Stimulated activated CD4-positive, alpha-beta T cell treated with anti-CD3 and anti-CD28 coated beads, Interleukin-2, amount 100 ng/mL, for 4 hours (primary cell): ENCODE data around the gene NOTCH1.
"Not testable (repeated sequence)": the region's sequence is repeated elsewhere in the genome, so short reads cannot be mapped to it uniquely, and the experiment has no call there.

Source experiments
- DNase-seq: peaks from one replicate; pipeline ENCODE4 v3.0.0-alpha.2; 2020; ENCODE audit warnings: low read depth

The NOTCH1 gene

GRCh38 chr9:136545965-136546696 is at the start of gene NOTCH1:
Gene NOTCH1, minus strand, starts transcription at chr9:136546048. Its CDS starts 262 bp downstream, at chr9:136545786.
- DNase-seq, result peak; percentile 85

DNA sequence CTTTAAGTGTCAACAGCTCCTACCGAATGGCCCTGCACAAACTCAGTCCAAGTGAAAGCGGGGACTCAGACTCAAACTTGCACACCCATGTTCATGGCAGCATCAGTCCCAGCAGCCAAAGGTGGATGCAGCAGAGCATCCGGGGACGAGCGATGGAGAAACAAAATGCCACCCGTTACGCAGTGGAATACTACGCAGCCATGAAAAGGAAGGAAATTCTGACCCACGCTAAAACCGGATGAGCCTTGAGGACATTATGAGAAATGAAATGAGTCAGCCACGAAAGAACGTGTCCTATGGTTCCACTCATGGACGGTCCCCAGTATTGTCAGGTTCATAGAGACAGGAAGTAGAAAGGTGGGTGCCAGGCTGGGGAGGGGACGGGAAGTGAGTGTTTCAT is 48.6 kb upstream of the NOTCH1 start:
- DNase-seq, result no peak

- no peak for DNase-seq
Measured at GRCh38 chr9:136593581-136593980, 47.7 kb upstream of the NOTCH1 start.

DNA sequence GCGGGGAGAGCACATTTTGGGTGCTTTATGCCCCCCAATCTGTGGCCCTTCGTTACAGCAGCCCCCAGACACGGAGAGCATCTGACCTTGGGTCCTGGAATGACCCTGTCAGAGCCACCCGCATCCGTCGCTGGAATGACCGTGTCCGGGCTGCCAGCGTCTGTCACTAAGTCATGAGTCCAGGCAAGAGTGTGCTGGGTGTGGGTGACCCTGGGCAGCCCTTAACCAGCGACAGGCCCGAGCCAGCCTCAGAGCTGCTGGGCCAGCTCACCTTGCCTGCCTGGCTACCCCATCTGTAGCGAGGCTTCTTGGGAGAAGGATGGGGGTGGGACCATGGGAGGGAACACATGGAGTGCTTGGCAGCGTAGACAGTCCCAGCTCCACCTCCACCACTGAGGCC is 46.8 kb upstream of the NOTCH1 start:
- DNase-seq, result no peak

DNA sequence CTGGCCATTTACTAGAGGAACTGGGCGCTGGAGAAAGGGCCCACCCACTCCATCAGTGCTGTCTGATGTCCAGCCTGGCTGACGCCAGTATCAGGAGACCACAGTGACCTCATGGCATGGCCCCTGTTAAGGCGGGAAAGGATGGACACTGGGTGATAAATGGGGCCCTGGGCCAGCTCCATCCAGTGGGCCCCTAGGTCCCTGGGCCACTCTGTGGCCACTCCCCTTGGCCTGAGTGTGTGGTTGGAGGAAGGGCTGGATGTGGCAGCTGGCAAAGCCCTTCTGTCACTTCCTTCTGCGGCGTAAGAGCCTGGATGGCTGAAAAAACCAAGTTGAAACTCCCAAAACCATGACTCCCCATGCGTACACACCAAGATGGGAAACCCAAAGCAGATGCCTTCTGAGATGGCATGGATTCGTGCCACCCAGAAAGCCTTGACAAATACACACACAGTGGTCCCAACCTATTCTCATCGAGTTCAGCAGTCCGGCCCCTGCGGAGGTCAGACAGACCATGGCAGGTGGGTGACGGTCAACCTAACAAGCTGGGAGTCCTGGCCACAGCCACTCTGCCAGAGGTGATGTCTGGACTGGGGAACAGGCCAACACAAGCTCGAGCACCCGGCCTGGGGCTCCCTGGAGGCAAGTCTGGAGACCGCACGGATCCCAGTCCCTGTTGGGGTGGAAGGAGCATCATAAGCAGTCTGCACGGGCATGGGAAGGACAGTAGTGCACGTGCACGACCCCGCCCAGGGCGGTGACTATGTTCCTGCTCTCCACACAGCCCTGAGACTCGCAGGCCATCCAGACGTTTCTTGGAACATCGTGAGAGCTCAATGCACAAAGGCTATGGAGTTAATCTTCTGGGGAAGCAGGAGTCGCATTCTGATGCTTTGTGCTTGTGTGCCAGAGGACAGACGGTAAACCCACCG is 45.2 kb upstream of the NOTCH1 start:
- no peak for DNase-seq

- no peak for DNase-seq
Measured at GRCh38 chr9:136589766-136590763, 44.2 kb upstream of the NOTCH1 start.

GRCh38 chr9:136588663-136589464 is 43.0 kb upstream of the NOTCH1 start:
- no peak for DNase-seq

- DNase-seq, result no peak
Measured at GRCh38 chr9:136587944-136588662, 42.3 kb upstream of the NOTCH1 start.

GRCh38 chr9:136587145-136587943 is 41.5 kb upstream of the NOTCH1 start:
- DNase-seq, result no peak

- DNase-seq, result no peak
Measured at GRCh38 chr9:136586391-136586953, 40.6 kb upstream of the NOTCH1 start.

GRCh38 chr9:136585531-136586120 is 39.8 kb upstream of the NOTCH1 start:
- DNase-seq, result no peak

DNA sequence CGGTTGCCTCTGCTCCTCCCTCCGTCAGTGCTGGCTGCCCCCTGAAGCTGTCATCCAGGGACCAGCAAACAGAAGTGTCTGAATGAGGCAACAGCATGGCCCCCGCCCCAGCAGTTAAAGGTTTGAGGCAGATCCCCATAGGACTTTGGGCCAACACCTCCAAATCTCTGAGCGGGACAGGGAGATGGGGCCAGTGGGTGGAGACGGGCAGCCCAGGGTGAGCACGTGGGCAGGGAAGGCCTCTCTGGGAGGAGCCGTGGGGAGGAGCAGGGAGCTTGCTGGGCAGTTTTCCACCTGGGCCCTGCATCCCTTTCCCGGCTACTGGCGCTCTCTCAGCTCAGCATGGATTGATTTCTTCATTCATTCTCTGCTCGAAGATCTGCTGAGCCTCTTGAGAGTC is 39.1 kb upstream of the NOTCH1 start:
- DNase-seq, result no peak

DNA sequence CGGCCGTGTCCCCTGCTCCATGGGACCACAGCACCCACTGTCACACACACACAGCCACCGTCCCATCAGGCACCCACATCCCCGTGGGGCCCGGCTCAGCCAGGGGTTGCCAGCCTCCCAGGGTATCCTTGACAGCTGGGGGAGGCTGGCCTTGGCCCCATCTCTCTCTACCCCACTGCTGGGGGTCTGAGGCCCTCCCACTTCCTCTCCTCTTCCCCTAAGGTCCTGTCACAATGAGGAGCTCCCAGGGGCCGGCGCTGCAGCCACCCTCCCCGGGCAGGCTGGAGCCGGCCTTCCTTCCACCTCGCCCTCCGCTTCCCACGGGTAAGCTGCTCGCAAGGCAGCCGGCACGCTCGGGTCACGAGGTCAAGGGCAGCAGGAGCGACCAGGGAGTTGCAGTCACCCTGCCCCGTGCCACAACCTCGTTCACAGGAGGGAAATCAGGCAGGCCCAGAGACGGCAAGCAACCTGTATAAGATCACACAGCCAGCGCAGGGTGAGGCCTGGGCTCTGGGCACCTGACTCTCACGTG is 38.6 kb upstream of the NOTCH1 start:
- DNase-seq, result no peak

- no peak for DNase-seq
Measured at GRCh38 chr9:136582977-136583735, 37.3 kb upstream of the NOTCH1 start.

GRCh38 chr9:136581614-136582447 is 36.0 kb upstream of the NOTCH1 start:
- no peak for DNase-seq

DNA sequence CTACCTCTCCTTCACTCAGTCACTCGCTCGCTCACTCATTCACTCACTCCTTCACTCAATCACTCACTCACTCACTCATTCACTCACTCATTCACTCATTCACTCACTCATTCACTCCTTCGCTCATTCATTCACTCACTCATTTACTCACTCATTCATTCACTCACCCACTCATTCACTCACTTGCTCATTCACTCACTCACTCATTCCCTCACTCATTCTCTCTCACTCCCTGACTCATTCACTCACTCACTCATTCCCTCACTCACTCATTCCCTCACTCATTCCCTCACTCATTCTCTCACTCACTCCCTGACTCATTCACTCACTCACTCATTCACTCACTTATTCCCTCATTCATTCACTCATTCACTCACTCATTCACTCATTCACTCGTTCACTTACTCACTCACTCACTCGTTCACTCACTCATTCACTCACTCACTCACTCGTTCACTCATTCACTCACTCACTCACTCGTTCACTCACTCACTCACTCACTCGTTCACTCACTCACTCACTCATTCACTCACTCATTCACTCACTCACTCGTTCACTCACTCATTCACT is 33.9 kb upstream of the NOTCH1 start:
- DNase-seq, result not testable (repeated sequence)
